A549 (cell line): ENCODE results near the gene SMOC1. TPM values are rescaled to one million over a fixed set of nuclear protein-coding genes. Genes with fewer than 3 reads are reported as not detected.

ENCODE experiments used
- ATAC-seq, 2 experiments: fragments of 200-7000 bp in 1 of 2; fragments of >200 bp in 1 of 2; cut with Nextera tagmentation in 1 of 2; cut with Tn5 transposase in 1 of 2; 3 replicates each; pipeline versions ENCODE4 v1.8.0 to v1.9.1; 2018 to 2020; ENCODE audit warnings: mild to moderate bottlenecking in 1 of 2, moderate library complexity in 1 of 2
- CTCF ChIA-PET: fragments of 300-600 bp; sonication (Branson Sonifier 250); formaldehyde crosslinking; extraction: SDS; loops from one replicate; lab custom pipeline; 2021; ENCODE audit warnings: antibody characterized with exemption, inconsistent platforms; lab: Yijun Ruan, JAX
- POLR2A ChIA-PET: fragments of 350-600 bp; formaldehyde crosslinking; extraction: SDS; loops from one replicate; lab custom pipeline; 2021; ENCODE audit warnings: antibody characterized with exemption, inconsistent platforms; lab: Yijun Ruan, JAX
- DNase-seq, 2 experiments: peaks; one replicate each; pipeline versions ENCODE4 v3.0.0 to v3.0.0-alpha.2; 2011 to 2016; ENCODE audit warnings: low read depth in 1 of 2, low spot score in 1 of 2
- FAIRE-seq: peaks from 2 replicates; lab custom pipeline; 2011; peaks lifted over from hg19 to GRCh38; lab: Jason Lieb, UNC
- H3K27ac ChIP-seq, 2 experiments: fragments of >200 bp; sonication (Bioruptor Twin); formaldehyde crosslinking; 3 replicates each; pipeline ENCODE4 v1.5.1; 2016 to 2017
- H3K4me1 ChIP-seq: fragments of >200 bp; sonication (Bioruptor Twin); formaldehyde crosslinking; 3 replicates; pipeline ENCODE4 v1.6.1; 2016
- H3K4me2 ChIP-seq: fragments of >200 bp; sonication (Bioruptor Twin); formaldehyde crosslinking; 3 replicates; pipeline ENCODE4 v1.6.1; 2016
- H3K4me3 ChIP-seq: fragments of >200 bp; sonication (Bioruptor Twin); formaldehyde crosslinking; 3 replicates; pipeline ENCODE4 v1.5.1; 2016
- H3K9me3 ChIP-seq: fragments of >200 bp; sonication (Bioruptor Twin); formaldehyde crosslinking; 3 replicates; pipeline ENCODE4 v1.6.1; 2016
- BCL3 ChIP-seq: fragments of >200 bp; sonication (Bioruptor Twin); formaldehyde crosslinking; IDR thresholded peaks from 3 replicates; pipeline ENCODE4 v1.6.1; 2016
- CBX8 ChIP-seq: fragments of 200-600 bp; sonication (generic); IDR thresholded peaks from 2 replicates; pipeline ENCODE4 v1.6.1; 2016
- CTCF ChIP-seq: fragments of >200 bp; sonication (Bioruptor Twin); formaldehyde crosslinking; IDR thresholded peaks from 3 replicates; pipeline ENCODE4 v1.5.1; 2016
- E2F6 ChIP-seq: IDR thresholded peaks from 2 replicates; pipeline ENCODE4 v1.6.1; 2012; ENCODE audit warnings: low read depth, borderline replicate concordance
- EP300 ChIP-seq, 2 experiments: fragments of >200 bp; sonication (Bioruptor Twin); formaldehyde crosslinking; IDR thresholded peaks; 2 replicates in 1 of 2; 3 replicates in 1 of 2; pipeline ENCODE4 v1.6.1; 2016 to 2017
- ESRRA ChIP-seq: fragments of 150-350 bp; IDR thresholded peaks from 2 replicates; pipeline ENCODE4 v1.6.1; 2014; ENCODE audit warnings: mild to moderate bottlenecking, low read length, borderline replicate concordance
- FOSL2 ChIP-seq, 2 experiments: fragments of 450-650 bp in 1 of 2; fragments of >200 bp in 1 of 2; sonication (Bioruptor Twin) in 1 of 2; formaldehyde crosslinking; IDR thresholded peaks; 2 replicates each; pipeline versions ENCODE4 v1.5.0 to v1.6.1; 2016 to 2020; ENCODE audit warnings: mild to moderate bottlenecking in 1 of 2, moderate library complexity in 1 of 2
- FOXS1 ChIP-seq: fragments of 250-450 bp; sonication (Bioruptor Pico); IDR thresholded peaks from 2 replicates; pipeline ENCODE4 v1.5.0; 2020; ENCODE audit warnings: mild to moderate bottlenecking, moderate library complexity
- GATA3 ChIP-seq: IDR thresholded peaks from 2 replicates; pipeline ENCODE4 v1.6.1; 2012; ENCODE audit warnings: borderline replicate concordance
- HES2 ChIP-seq: fragments of >200 bp; sonication (Bioruptor Twin); formaldehyde crosslinking; IDR thresholded peaks from 2 replicates; pipeline ENCODE4 v1.6.1; 2016
- KDM1A ChIP-seq: fragments of 200-600 bp; sonication (generic); IDR thresholded peaks from 2 replicates; pipeline ENCODE4 v1.6.1; 2016; ENCODE audit warnings: low read depth, mild to moderate bottlenecking
- MAFK ChIP-seq: fragments of 450-650 bp; IDR thresholded peaks from 2 replicates; pipeline ENCODE4 v1.6.1; 2014; ENCODE audit not compliant: partially characterized antibody
- MAX ChIP-seq: IDR thresholded peaks from 2 replicates; pipeline ENCODE4 v1.6.1; 2012
- MAZ ChIP-seq: fragments of 150-350 bp; IDR thresholded peaks from 2 replicates; pipeline ENCODE4 v1.6.1; 2014; ENCODE audit warnings: antibody characterized with exemption, low read depth, low read length, borderline replicate concordance
- MYC ChIP-seq: IDR thresholded peaks from 2 replicates; pipeline ENCODE4 v1.6.1; 2012; ENCODE audit warnings: mild to moderate bottlenecking, inconsistent platforms, low read length, improper control_type of control experiment, borderline replicate concordance
- NR3C1 ChIP-seq: fragments of >200 bp; sonication (Bioruptor Twin); formaldehyde crosslinking; IDR thresholded peaks from 3 replicates; pipeline ENCODE4 v1.6.1; 2017
- REST ChIP-seq: fragments of 200-600 bp; sonication (generic); IDR thresholded peaks from 2 replicates; pipeline ENCODE4 v1.6.1; 2016; ENCODE audit warnings: antibody characterized with exemption, mild to moderate bottlenecking, moderate library complexity
- RNF2 ChIP-seq: fragments of 200-600 bp; sonication (generic); IDR thresholded peaks from 2 replicates; pipeline ENCODE4 v1.6.1; 2016; ENCODE audit warnings: low read depth, mild to moderate bottlenecking, antibody characterized with exemption, moderate library complexity, borderline replicate concordance
- SREBF2 ChIP-seq: fragments of 450-650 bp; IDR thresholded peaks from 2 replicates; pipeline ENCODE4 v1.6.1; 2014; ENCODE audit warnings: mild to moderate bottlenecking, moderate library complexity
- TFCP2L1 ChIP-seq: fragments of 250-450 bp; sonication (Bioruptor Pico); IDR thresholded peaks from 2 replicates; pipeline ENCODE4 v1.5.0; 2021; ENCODE audit warnings: mild to moderate bottlenecking
- TP53 ChIP-seq: fragments of 250-450 bp; sonication (Bioruptor Pico); IDR thresholded peaks from 2 replicates; pipeline ENCODE4 v1.5.0; 2021; ENCODE audit warnings: mild to moderate bottlenecking, moderate library complexity
- USF2 ChIP-seq: fragments of 450-650 bp; IDR thresholded peaks from 2 replicates; pipeline ENCODE4 v1.6.1; 2014; ENCODE audit warnings: antibody characterized with exemption
- ZNF302 ChIP-seq: fragments of 250-450 bp; sonication (Bioruptor Pico); IDR thresholded peaks from 2 replicates; pipeline ENCODE4 v1.9.0; 2021; ENCODE audit warnings: inconsistent platforms, mild to moderate bottlenecking, moderate library complexity
- WGBS: methylation state at CpG from one replicate; pipeline ENCODE4 v1.1.6; 2017; ENCODE audit errors: missing lambda C conversion rate; 5-methylcytosine and 5-hydroxymethylcytosine counted together
- polyA plus RNA-seq, 4 experiments: library from polyadenylated mRNA; depleted of rRNA in 3 of 4; stranded (reverse); fragments of >200 nt; fragmentation: RNase III in 1 of 4; extraction: RNeasy Plus Mini Kit Qiagen cat#74134 plus additional on column Dnase treatment in 1 of 4; gene quantifications; 2 replicates in 3 of 4; 3 replicates in 1 of 4; pipeline ENCODE4 v1.2.3, GENCODE V29; 2011 to 2017

The SMOC1 gene
- polyA plus RNA-seq, 2 of the 4 experiments (the other 2 are of a cell fraction): 12.2 to 18.4 TPM

- Histone ChIP-seq H3K4me2 (0 out of 3 replicates have a peak overlapping the region, but pooled peaks have one; percentile 4), H3K4me3 (no peak overlapping the region), H3K4me1 (peaks cover 52% of the 10 kb centered on the region), H3K9me3 (peaks cover 2% of the 10 kb centered on the region; the same call in 1 of the 3 replicates), H3K27ac (peak overlapping the region; percentile 90 to 98)
- ChIA-PET POLR2A (no interaction called here), CTCF (interaction anchor here (0.8 to 3.8 kb wide), 3 partner anchors 17 to 32 kb away, joined by 3 to 11 read pairs (median 4); no protein-coding TSS in a partner anchor)
- WGBS: 90% methylated on average over 1 of the region's 1 CpG
- peak in 1 of 2 experiments; percentile 65 for DNase-seq
- ATAC-seq: peak in 1 of 2 experiments; percentile 10; a peak in 1 of 6 replicates
- TF ChIP-seq RNF2 (no peak), CBX8 (no peak), FOXS1 (no peak), MYC (no peak), ZNF302 (CRISPR knock-in tag) (no peak), NR3C1 (no peak), KDM1A (no peak), REST (no peak), MAZ (no peak), CTCF (no peak), HES2 (no peak)
- no peak for FAIRE-seq
These were observed 117.0 kb downstream of the SMOC1 start for GRCh38 chr14:69996216-69996615.

GRCh38 chr14:69997849-69998248 lies 118.6 kb downstream of the SMOC1 start:
- peaks cover 60% of the 10 kb centered on the region for H3K4me1 ChIP-seq
- ChIA-PET CTCF (interaction anchor here (3.5 kb wide), 1 partner anchor 30 kb away, joined by 17 read pairs; no protein-coding TSS in a partner anchor), POLR2A (interaction anchor here (0.9 to 2.8 kb wide), 2 partner anchors 19 to 119 kb away, joined by 5 to 12 read pairs; partner anchors contain the start of gene SMOC1)
- DNase-seq (peak; percentile 40 to 87), FAIRE-seq (peak; percentile 72), ATAC-seq (peak; percentile 70 to 71)
- peaks cover 2% of the 10 kb centered on the region; the same call in 1 of the 3 replicates for H3K9me3 ChIP-seq
- peak overlapping the region; percentile 90 to 98 for H3K27ac ChIP-seq
- H3K4me3 ChIP-seq: no peak overlapping the region
- H3K4me2 ChIP-seq: peak overlapping the region; percentile 68
- 9% methylated on average over 5 of the region's 5 CpGs for WGBS
- TF ChIP-seq FOSL2 (IDR thresholded peaks at IDR 0.05) (peak; percentile 70), FOSL2 (CRISPR knock-in tag; IDR thresholded peaks at IDR 0.05) (peak; percentile 88), REST (no peak), USF2 (no peak), GATA3 (peak; percentile 81), ESRRA (no peak), EP300 (IDR thresholded peaks at IDR 0.05) (peak; percentile 94 to 97; a peak in 4 of 5 replicates), MAX (peak; percentile 63; the same call in 1 of the 2 replicates), TP53 (CRISPR knock-in tag) (no peak), FOXS1 (peak; percentile 96; the same call in 1 of the 2 replicates), TFCP2L1 (CRISPR knock-in tag) (no peak), MAFK (no peak), SREBF2 (no peak), ZNF302 (CRISPR knock-in tag) (no peak), E2F6 (no peak), BCL3 (peak; percentile 88; the same call in 1 of the 3 replicates)
